Loucy (cell line): ENCODE data around the gene MED8.

Experiments used
- EZH2phosphoT487 ChIP-seq: fragments of 200-600 bp; IDR thresholded peaks from 2 replicates; pipeline ENCODE4 v1.6.1; 2018; ENCODE audit warnings: antibody characterized with exemption, mild to moderate bottlenecking, moderate library complexity, borderline replicate concordance
- TF ChIP-seq, protein P1 (sequence below): fragments of 200-600 bp; sonication (generic); conservative IDR thresholded peaks from 2 replicates; pipeline ENCODE4 v1.5.1; 2014; ENCODE audit warnings: mild to moderate bottlenecking, antibody characterized with exemption, low read length

GRCh38 chr1:43395523-43395922, 5.9 kb upstream of the MED8 start:
- TF ChIP-seq EZH2phosphoT487: no peak
- TF ChIP-seq, protein P1, sequence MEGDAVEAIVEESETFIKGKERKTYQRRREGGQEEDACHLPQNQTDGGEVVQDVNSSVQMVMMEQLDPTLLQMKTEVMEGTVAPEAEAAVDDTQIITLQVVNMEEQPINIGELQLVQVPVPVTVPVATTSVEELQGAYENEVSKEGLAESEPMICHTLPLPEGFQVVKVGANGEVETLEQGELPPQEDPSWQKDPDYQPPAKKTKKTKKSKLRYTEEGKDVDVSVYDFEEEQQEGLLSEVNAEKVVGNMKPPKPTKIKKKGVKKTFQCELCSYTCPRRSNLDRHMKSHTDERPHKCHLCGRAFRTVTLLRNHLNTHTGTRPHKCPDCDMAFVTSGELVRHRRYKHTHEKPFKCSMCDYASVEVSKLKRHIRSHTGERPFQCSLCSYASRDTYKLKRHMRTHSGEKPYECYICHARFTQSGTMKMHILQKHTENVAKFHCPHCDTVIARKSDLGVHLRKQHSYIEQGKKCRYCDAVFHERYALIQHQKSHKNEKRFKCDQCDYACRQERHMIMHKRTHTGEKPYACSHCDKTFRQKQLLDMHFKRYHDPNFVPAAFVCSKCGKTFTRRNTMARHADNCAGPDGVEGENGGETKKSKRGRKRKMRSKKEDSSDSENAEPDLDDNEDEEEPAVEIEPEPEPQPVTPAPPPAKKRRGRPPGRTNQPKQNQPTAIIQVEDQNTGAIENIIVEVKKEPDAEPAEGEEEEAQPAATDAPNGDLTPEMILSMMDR: no peak
